B cell (primary cell): ENCODE results near the gene NAGLU. TPM values are rescaled to one million over a fixed set of nuclear protein-coding genes. Genes with fewer than 3 reads are reported as not detected.

Experiments used
- ATAC-seq: fragments of 200-7000 bp; cut with Tn5 transposase; one replicate; pipeline ENCODE4 v1.10.0; 2021; ENCODE audit warnings: low read depth, mild to moderate bottlenecking, moderate number of reproducible peaks, moderate library complexity
- CTCF ChIA-PET: fragments of 350-600 bp; sonication (Branson Sonifier 250); formaldehyde crosslinking; loops from one replicate; lab custom pipeline; 2021; ENCODE audit warnings: antibody characterized with exemption, inconsistent platforms; lab: Charles Lee
- POLR2A ChIA-PET: fragments of 350-600 bp; sonication (Branson Sonifier 250); formaldehyde crosslinking; loops from one replicate; lab custom pipeline; 2021; ENCODE audit warnings: antibody characterized with exemption; lab: Charles Lee
- DNase-seq: peaks from one replicate; pipeline ENCODE4 v3.0.0; 2013
- H2AFZ ChIP-seq: 2 replicates; pipeline ENCODE4 v1.6.1; 2012; ENCODE audit warnings: mild to moderate bottlenecking, low read depth, low read length; ENCODE audit not compliant: insufficient read depth, poor library complexity, severe bottlenecking
- H3K27ac ChIP-seq, 2 donors: 1 replicate in 1 of 2; 2 replicates in 1 of 2; pipeline ENCODE4 v1.5.1; 2012 to 2013; ENCODE audit warnings: low read length in 2 of 2, mild to moderate bottlenecking in 2 of 2, moderate library complexity in 1 of 2
- H3K27me3 ChIP-seq, 4 experiments: fragments of 200-600 bp in 1 of 4; sonication (generic) in 1 of 4; replicated peaks in 1 of 4; 1 replicate in 2 of 4; 2 replicates in 2 of 4; pipeline versions ENCODE4 v1.6.1 to v1.7.0; 2013 to 2016; ENCODE audit warnings: low read length in 3 of 4, mild to moderate bottlenecking in 2 of 4, mixed read lengths in 1 of 4, moderate library complexity in 1 of 4; ENCODE audit not compliant: insufficient read depth in 4 of 4, control insufficient read depth in 3 of 4; ENCODE audit errors: control extremely low read depth in 1 of 4
- H3K36me3 ChIP-seq, 2 experiments: replicated peaks in 1 of 2; 1 replicate in 1 of 2; 2 replicates in 1 of 2; pipeline versions ENCODE4 v1.6.1 to v1.7.1; 2013; ENCODE audit warnings: low read length in 1 of 2; ENCODE audit not compliant: insufficient read depth in 2 of 2, control insufficient read depth in 1 of 2; ENCODE audit errors: control extremely low read depth in 1 of 2, extremely low read depth in 1 of 2
- H3K4me1 ChIP-seq, 2 donors: fragments of 200-600 bp in 1 of 2; sonication (generic) in 1 of 2; 1 replicate in 1 of 2; 2 replicates in 1 of 2; pipeline versions ENCODE4 v1.5.1 to v1.6.1; 2013 to 2017; ENCODE audit warnings: low read length in 2 of 2; ENCODE audit not compliant: control insufficient read depth in 2 of 2, insufficient read depth in 2 of 2
- H3K4me2 ChIP-seq: replicated peaks from 2 replicates; pipeline ENCODE3; 2012; ENCODE audit warnings: mild to moderate bottlenecking, low read depth, low read length; ENCODE audit not compliant: poor library complexity, severe bottlenecking
- H3K4me3 ChIP-seq, 5 experiments: fragments of 200-600 bp in 1 of 5; sonication (generic) in 1 of 5; 1 replicate in 3 of 5; 2 replicates in 2 of 5; pipeline versions ENCODE4 v1.5.1 to v1.7.0; 2011 to 2016; ENCODE audit warnings: low read length in 4 of 5, mild to moderate bottlenecking in 4 of 5, low read depth in 2 of 5, control low read depth in 1 of 5, moderate library complexity in 1 of 5; ENCODE audit not compliant: insufficient read depth in 1 of 5; ENCODE audit errors: control extremely low read depth in 1 of 5, extremely low read depth in 1 of 5
- H3K79me2 ChIP-seq: fragments of 200-600 bp; sonication (generic); one replicate; pipeline ENCODE4 v1.6.0; 2016; ENCODE audit warnings: low read length; ENCODE audit not compliant: control insufficient read depth, insufficient read depth
- H3K9ac ChIP-seq: fragments of 200-600 bp; sonication (generic); 2 replicates; pipeline ENCODE4 v1.6.1; 2017; ENCODE audit warnings: mild to moderate bottlenecking, low read length, moderate library complexity
- H3K9me3 ChIP-seq, 3 donors: one replicate each; pipeline versions ENCODE4 v1.6.1 to v1.7.1; 2013; ENCODE audit warnings: low read length in 2 of 3; ENCODE audit not compliant: control insufficient read depth in 2 of 3, insufficient read depth in 1 of 3; ENCODE audit errors: control extremely low read depth in 1 of 3
- H4K20me1 ChIP-seq: 2 replicates; pipeline ENCODE4 v1.6.0; 2012; ENCODE audit warnings: mild to moderate bottlenecking, low read length; ENCODE audit not compliant: insufficient read depth, control insufficient read depth, poor library complexity, severe bottlenecking
- H3K27ac Mint-ChIP-seq: one replicate; pipeline ENCODE4 v1.8.0; 2021; ENCODE audit warnings: mixed read lengths
- H3K27me3 Mint-ChIP-seq: one replicate; pipeline ENCODE4 v1.8.0; 2021; ENCODE audit warnings: mixed read lengths
- H3K4me1 Mint-ChIP-seq: one replicate; pipeline ENCODE4 v1.8.0; 2021; ENCODE audit warnings: mixed read lengths
- H3K4me3 Mint-ChIP-seq: one replicate; pipeline ENCODE4 v1.8.0; 2021; ENCODE audit warnings: mixed read lengths
- H3K9me3 Mint-ChIP-seq: one replicate; pipeline ENCODE4 v1.8.0; 2022; ENCODE audit warnings: mixed read lengths; ENCODE audit not compliant: insufficient read depth
- CTCF ChIP-seq: fragments of 200-600 bp; IDR thresholded peaks from one replicate; pipeline ENCODE4 v1.8.0; 2022; ENCODE audit warnings: antibody characterized with exemption, mild to moderate bottlenecking
- EZH2 ChIP-seq: IDR thresholded peaks from 2 replicates; pipeline ENCODE4 v1.6.1; 2012; ENCODE audit warnings: borderline replicate concordance, low read depth, mild to moderate bottlenecking, moderate library complexity, low read length; ENCODE audit not compliant: insufficient read depth, poor library complexity, severe bottlenecking
- WGBS: methylation state at CpG from one replicate; pipeline ENCODE4 v1.1.5; 2013; ENCODE audit warnings: missing lambda C conversion rate; ENCODE audit not compliant: insufficient coverage; 5-methylcytosine and 5-hydroxymethylcytosine counted together
- intact Hi-C: fragments of 100-400 bp; cut with micrococcal nuclease; formaldehyde crosslinking; loops from one replicate; pipeline ENCODE4 v1.10.0; 2022
- polyA plus RNA-seq: library from polyadenylated mRNA; depleted of rRNA; stranded (reverse); fragments of >200 nt; gene quantifications from 2 replicates; pipeline ENCODE4 v1.2.3, GENCODE V29; 2012
- total RNA-seq, 2 donors: library from RNA; stranded (reverse); fragments of 120-200 nt in 1 of 2; gene quantifications; 1 replicate in 1 of 2; 2 replicates in 1 of 2; pipeline versions ENCODE4 v1.2.3 to v1.2.4, GENCODE V29; 2013 to 2022

The NAGLU gene
- total and polyA plus RNA-seq, 2 donors (not counting 1 experiment from before 2014, with no cell fraction given): 44.8 to 52.4 TPM

- Histone ChIP-seq H4K20me1 (no peaks in the 10 kb centered on the region), H3K27me3 (no peaks in the 10 kb centered on the region), H3K27ac (no peak overlapping the region), H3K4me2 (no peak overlapping the region), H3K4me1 (peaks cover 0 to 7% of the 10 kb centered on the region in 2 donors), H3K9ac (no peak overlapping the region), H3K9me3 (no peaks in the 10 kb centered on the region), H3K36me3 (peaks cover 0 to 48% of the 10 kb centered on the region in 2 experiments), H3K4me3 (no peak overlapping the region), H2AFZ (no peak overlapping the region), H3K79me2 (no peaks in the 10 kb centered on the region)
- no peak overlapping the region for H3K4me3 Mint-ChIP-seq
- intact Hi-C loops: loop anchor here (5.0 kb wide), 1 partner anchor 113 kb away; no protein-coding TSS in a partner anchor
- ATAC-seq: no peak
- POLR2A ChIA-PET: no interaction called here
- CTCF ChIA-PET: interaction anchor here (0.7 to 5.7 kb wide), 19 partner anchors 7 to 198 kb away, joined by 3 to 70 read pairs (median 4); no protein-coding TSS in a partner anchor
- DNase-seq: no peak
- H3K4me1 Mint-ChIP-seq: peaks cover 5% of the 10 kb centered on the region
- no peaks in the 10 kb centered on the region for H3K9me3 Mint-ChIP-seq
- WGBS: 87% methylated on average over 9 of the region's 12 CpGs
- no peaks in the 10 kb centered on the region for H3K27me3 Mint-ChIP-seq
- TF ChIP-seq EZH2 (no peak), CTCF (no peak)
- H3K27ac Mint-ChIP-seq: no peak overlapping the region
These were observed 16.2 kb upstream of the NAGLU start for GRCh38 chr17:42519546-42520491.

GRCh38 chr17:42520540-42520951, 15.5 kb upstream of the NAGLU start:
- Histone ChIP-seq H3K27me3 (no peaks in the 10 kb centered on the region), H3K9ac (no peak overlapping the region), H3K4me1 (peaks cover 0 to 7% of the 10 kb centered on the region in 2 donors), H2AFZ (no peak overlapping the region), H3K27ac (no peak overlapping the region), H4K20me1 (no peaks in the 10 kb centered on the region), H3K4me3 (no peak overlapping the region), H3K4me2 (no peak overlapping the region), H3K9me3 (no peaks in the 10 kb centered on the region), H3K36me3 (peaks cover 0 to 46% of the 10 kb centered on the region in 2 experiments), H3K79me2 (no peaks in the 10 kb centered on the region)
- Mint-ChIP-seq H3K4me3 (no peak overlapping the region), H3K27me3 (no peaks in the 10 kb centered on the region), H3K4me1 (peaks cover 5% of the 10 kb centered on the region), H3K27ac (no peak overlapping the region), H3K9me3 (no peaks in the 10 kb centered on the region)
- intact Hi-C loops: no loop called here
- no peak for ATAC-seq
- CTCF ChIA-PET: interaction anchor here (0.7 to 5.7 kb wide), 12 partner anchors 9 to 198 kb away, joined by 3 to 70 read pairs (median 3); no protein-coding TSS in a partner anchor
- POLR2A ChIA-PET: no interaction called here
- 67% methylated on average over 8 of the region's 9 CpGs for WGBS
- TF ChIP-seq EZH2: no peak
- TF ChIP-seq CTCF: peak; percentile 24
- no peak for DNase-seq
